Loucy (cell line): ENCODE results near the gene SLC8A2.

Experiments
- H2AFZ ChIP-seq: fragments of 200-600 bp; sonication (generic); 2 replicates; pipeline ENCODE4 v1.6.0; 2016; ENCODE audit warnings: antibody characterized with exemption, mild to moderate bottlenecking, low read length, moderate library complexity
- H3F3A ChIP-seq: fragments of 200-600 bp; 2 replicates; pipeline ENCODE4 v1.6.0; 2016; ENCODE audit warnings: antibody characterized with exemption, low read depth, mild to moderate bottlenecking
- H3K27me3 ChIP-seq: fragments of 200-600 bp; sonication (generic); 2 replicates; pipeline ENCODE4 v1.6.1; 2014; ENCODE audit warnings: low read length, mild to moderate bottlenecking; ENCODE audit not compliant: insufficient read depth, poor library complexity, severe bottlenecking
- H3K36me3 ChIP-seq: fragments of 200-600 bp; sonication (generic); 2 replicates; pipeline ENCODE4 v1.6.1; 2016; ENCODE audit warnings: low read length; ENCODE audit not compliant: insufficient read depth
- H3K4me1 ChIP-seq: fragments of 200-600 bp; sonication (generic); 2 replicates; pipeline ENCODE4 v1.5.1; 2014; ENCODE audit warnings: low read length, mild to moderate bottlenecking; ENCODE audit not compliant: insufficient read depth, poor library complexity, severe bottlenecking
- H3K4me2 ChIP-seq: fragments of 200-600 bp; sonication (generic); 2 replicates; pipeline ENCODE4 v1.6.0; 2014; ENCODE audit warnings: antibody characterized with exemption, low read length, low read depth, mild to moderate bottlenecking; ENCODE audit not compliant: poor library complexity, severe bottlenecking
- H3K4me3 ChIP-seq: fragments of 200-600 bp; sonication (generic); 2 replicates; pipeline ENCODE4 v1.5.1; 2014; ENCODE audit warnings: low read length, mild to moderate bottlenecking, mixed read lengths; ENCODE audit not compliant: poor library complexity, severe bottlenecking
- H3K79me2 ChIP-seq: fragments of 200-600 bp; sonication (generic); 2 replicates; pipeline ENCODE4 v1.6.1; 2014; ENCODE audit warnings: low read length; ENCODE audit not compliant: insufficient read depth
- H3K9ac ChIP-seq: fragments of 200-600 bp; sonication (generic); 2 replicates; pipeline ENCODE4 v1.6.0; 2014; ENCODE audit warnings: mild to moderate bottlenecking, low read depth, low read length, moderate library complexity; ENCODE audit not compliant: poor library complexity, severe bottlenecking
- H3K9me2 ChIP-seq: fragments of 200-600 bp; sonication (generic); replicated peaks from 2 replicates; pipeline ENCODE4 v1.6.1; 2016; ENCODE audit warnings: low read depth, low read length, mixed read lengths
- H3K9me3 ChIP-seq: fragments of 200-600 bp; sonication (generic); 2 replicates; pipeline ENCODE4 v1.6.1; 2014; ENCODE audit warnings: mild to moderate bottlenecking, antibody characterized with exemption, low read length, low read depth; ENCODE audit not compliant: insufficient read depth
- H4K20me1 ChIP-seq: fragments of 200-600 bp; sonication (generic); 2 replicates; pipeline ENCODE4 v1.6.0; 2014; ENCODE audit warnings: antibody characterized with exemption, low read length, mild to moderate bottlenecking; ENCODE audit not compliant: insufficient read depth, poor library complexity, severe bottlenecking
- CTCF ChIP-seq: fragments of 200-600 bp; sonication (generic); conservative IDR thresholded peaks from 2 replicates; pipeline ENCODE4 v1.5.1; 2014; ENCODE audit warnings: mild to moderate bottlenecking, antibody characterized with exemption, low read length
- EZH2phosphoT487 ChIP-seq: fragments of 200-600 bp; IDR thresholded peaks from 2 replicates; pipeline ENCODE4 v1.6.1; 2018; ENCODE audit warnings: antibody characterized with exemption, mild to moderate bottlenecking, moderate library complexity, borderline replicate concordance

The SLC8A2 gene

GRCh38 chr19:47436712-47437401 lies 34.8 kb downstream of the SLC8A2 start:
- Histone ChIP-seq H3K9ac (no peak overlapping the region), H3K4me2 (no peak overlapping the region), H3K9me2 (no peaks in the 10 kb centered on the region), H3K4me3 (no peak overlapping the region), H3K79me2 (no peaks in the 10 kb centered on the region), H3K4me1 (peaks cover 12% of the 10 kb centered on the region), H3K36me3 (no peaks in the 10 kb centered on the region), H3K27me3 (no peaks in the 10 kb centered on the region), H2AFZ (no peak overlapping the region), H4K20me1 (no peaks in the 10 kb centered on the region), H3K9me3 (no peaks in the 10 kb centered on the region), H3F3A (no peaks in the 10 kb centered on the region)
- TF ChIP-seq EZH2phosphoT487 (no peak), CTCF (peak; percentile 84)

- no peak overlapping the region for H2AFZ ChIP-seq
- H3K4me2 ChIP-seq = no peak overlapping the region
- H3K4me3 ChIP-seq = no peak overlapping the region
- no peaks in the 10 kb centered on the region for H3K27me3 ChIP-seq
- H3K9me2 ChIP-seq = no peaks in the 10 kb centered on the region
- H3K9ac ChIP-seq = no peak overlapping the region
- H4K20me1 ChIP-seq = no peaks in the 10 kb centered on the region
- H3K9me3 ChIP-seq = no peaks in the 10 kb centered on the region
- TF ChIP-seq CTCF (no peak), EZH2phosphoT487 (no peak)
- H3K4me1 ChIP-seq = peaks cover 12% of the 10 kb centered on the region
- H3K79me2 ChIP-seq = no peaks in the 10 kb centered on the region
- no peaks in the 10 kb centered on the region for H3F3A ChIP-seq
- no peaks in the 10 kb centered on the region for H3K36me3 ChIP-seq
These were observed 35.7 kb downstream of the SLC8A2 start for GRCh38 chr19:47435883-47436417.

- H3K4me3 ChIP-seq = no peak overlapping the region
These were observed 36.5 kb downstream of the SLC8A2 start for GRCh38 chr19:47435196-47435595.

More at GRCh38 chr19:47435196-47435595, 36.5 kb downstream of the SLC8A2 start:
- H3K9me2 ChIP-seq = no peaks in the 10 kb centered on the region
- H3K4me1 ChIP-seq = peaks cover 12% of the 10 kb centered on the region
- H4K20me1 ChIP-seq = no peaks in the 10 kb centered on the region
- peak overlapping the region; percentile 38 for H3K4me2 ChIP-seq
- TF ChIP-seq EZH2phosphoT487 (no peak), CTCF (no peak)
- H3K9me3 ChIP-seq = no peaks in the 10 kb centered on the region
- no peak overlapping the region for H3K9ac ChIP-seq
- H3K36me3 ChIP-seq = no peaks in the 10 kb centered on the region
- no peaks in the 10 kb centered on the region for H3F3A ChIP-seq
- H3K79me2 ChIP-seq = no peaks in the 10 kb centered on the region
- no peaks in the 10 kb centered on the region for H3K27me3 ChIP-seq
- no peak overlapping the region for H2AFZ ChIP-seq
